Right atrium auricular region (tissue), 2 donors: ENCODE results near the gene MICAL3. TPM values are rescaled to one million over a fixed set of nuclear protein-coding genes. Genes with fewer than 3 reads are reported as not detected.
"Not testable (repeated sequence)": the region's sequence is repeated elsewhere in the genome, so short reads cannot be mapped to it uniquely, and the experiment has no call there.

Experiments
- DNase-seq: peaks from one replicate; pipeline ENCODE4 v3.0.0-alpha.2; 2019; ENCODE audit warnings: low spot score
- H3K27ac ChIP-seq, 2 donors: fragments of 200-600 bp; sonication (generic); 1 replicate in 1 of 2; 2 replicates in 1 of 2; pipeline ENCODE4 v1.5.1; 2016 to 2019
- H3K27me3 ChIP-seq, 2 donors: fragments of 200-600 bp; sonication (generic); one replicate each; pipeline versions ENCODE4 v1.5.1 to v1.6.0; 2017 to 2019
- H3K36me3 ChIP-seq: fragments of 200-600 bp; sonication (generic); one replicate; pipeline ENCODE4 v1.5.1; 2016
- H3K4me1 ChIP-seq, 2 donors: fragments of 200-600 bp; sonication (generic); one replicate each; pipeline versions ENCODE4 v1.5.1 to v1.6.0; 2017 to 2019
- H3K4me3 ChIP-seq, 2 donors: fragments of 200-600 bp; sonication (generic); 1 replicate in 1 of 2; 2 replicates in 1 of 2; pipeline ENCODE4 v1.5.1; 2017 to 2019; ENCODE audit warnings: mild to moderate bottlenecking in 1 of 2, moderate library complexity in 1 of 2
- H3K9me3 ChIP-seq, 2 donors: fragments of 200-600 bp; sonication (generic); one replicate each; pipeline ENCODE4 v1.5.1; 2019
- CTCF ChIP-seq, 2 donors: fragments of 200-600 bp; sonication (generic); IDR thresholded peaks; one replicate each; pipeline ENCODE4 v1.5.1; 2019; ENCODE audit warnings: antibody characterized with exemption in 2 of 2
- total RNA-seq, 2 donors: library from RNA; depleted of rRNA; stranded (reverse); fragments of >200 nt; gene quantifications; one replicate each; pipeline ENCODE4 v1.1.0, GENCODE V29; 2016

MICAL3 gene
- total RNA-seq, 2 donors from 2014 or later: 42.5 to 45.1 TPM

- Histone ChIP-seq H3K36me3 (no peaks in the 10 kb centered on the region), H3K4me1 (peaks cover 0 to 24% of the 10 kb centered on the region in 2 donors), H3K27me3 (no peaks in the 10 kb centered on the region), H3K27ac (peak overlapping the region; percentile 90), H3K4me3 (peak overlapping the region; percentile 82 to 95), H3K9me3 (no peaks in the 10 kb centered on the region)
- no peak for DNase-seq
- no peak for TF ChIP-seq CTCF (IDR thresholded peaks at IDR 0.05)
Observed at GRCh38 chr22:17999851-18000250, 24.5 kb downstream of the MICAL3 start.

DNA sequence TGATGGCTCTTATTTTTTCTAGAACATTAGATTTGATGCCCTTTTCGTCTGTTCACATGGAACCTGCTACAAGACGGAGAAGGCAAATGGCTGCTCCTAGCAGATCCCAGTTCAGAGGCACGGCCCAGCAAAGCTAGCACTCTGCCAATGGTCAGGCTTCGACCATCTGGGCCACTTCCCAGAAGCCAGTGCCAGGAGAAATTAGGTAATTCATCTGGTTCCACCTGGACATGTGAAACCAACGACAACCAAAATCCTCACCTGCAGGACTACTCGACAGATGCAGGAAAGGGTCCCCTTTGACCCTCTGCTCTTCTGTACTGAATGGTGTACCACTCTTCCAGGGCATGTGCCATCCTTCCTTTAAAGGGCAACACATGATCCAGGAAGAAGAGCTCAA is 25.4 kb downstream of the MICAL3 start:
- H3K4me3 ChIP-seq: no peak overlapping the region
- peaks cover 0 to 32% of the 10 kb centered on the region in 2 donors for H3K4me1 ChIP-seq
- H3K9me3 ChIP-seq: no peaks in the 10 kb centered on the region
- H3K27me3 ChIP-seq: no peaks in the 10 kb centered on the region
- no peak for DNase-seq
- no peaks in the 10 kb centered on the region for H3K36me3 ChIP-seq
- no peak overlapping the region for H3K27ac ChIP-seq
- TF ChIP-seq CTCF (IDR thresholded peaks at IDR 0.05): no peak

GRCh38 chr22:17997456-17997855 is 26.9 kb downstream of the MICAL3 start:
- Histone ChIP-seq H3K27me3 (no peaks in the 10 kb centered on the region), H3K27ac (no peak overlapping the region), H3K4me3 (no peak overlapping the region), H3K9me3 (no peaks in the 10 kb centered on the region), H3K36me3 (no peaks in the 10 kb centered on the region), H3K4me1 (peaks cover 0 to 41% of the 10 kb centered on the region in 2 donors)
- no peak for DNase-seq
- no peak for TF ChIP-seq CTCF (IDR thresholded peaks at IDR 0.05)

DNA sequence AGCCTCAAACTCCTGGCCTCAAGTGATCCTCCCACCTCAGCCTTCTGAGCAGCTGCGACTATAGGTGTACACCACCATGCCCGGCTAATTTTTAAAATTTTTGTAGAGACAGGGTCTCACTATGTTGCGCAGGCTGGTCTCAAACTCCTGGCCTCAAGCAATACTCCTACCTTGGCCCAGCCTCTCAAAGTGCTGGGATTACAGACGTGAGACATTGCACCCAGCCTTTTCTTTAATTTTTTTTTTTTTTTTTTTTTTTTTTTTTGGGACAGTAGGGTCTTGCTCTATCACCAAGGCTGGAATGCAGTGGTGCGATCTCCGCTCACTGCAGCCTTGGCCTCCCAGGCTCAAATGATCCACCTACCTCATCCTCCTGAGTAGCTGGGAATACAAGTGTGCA is 29.1 kb downstream of the MICAL3 start:
- H3K4me3 ChIP-seq, H3K27ac ChIP-seq, H3K36me3 ChIP-seq, H3K27me3 ChIP-seq, DNase-seq, H3K9me3 ChIP-seq: not testable (repeated sequence)
- peaks cover 0 to 57% of the 10 kb centered on the region in 2 donors for H3K4me1 ChIP-seq

DNA sequence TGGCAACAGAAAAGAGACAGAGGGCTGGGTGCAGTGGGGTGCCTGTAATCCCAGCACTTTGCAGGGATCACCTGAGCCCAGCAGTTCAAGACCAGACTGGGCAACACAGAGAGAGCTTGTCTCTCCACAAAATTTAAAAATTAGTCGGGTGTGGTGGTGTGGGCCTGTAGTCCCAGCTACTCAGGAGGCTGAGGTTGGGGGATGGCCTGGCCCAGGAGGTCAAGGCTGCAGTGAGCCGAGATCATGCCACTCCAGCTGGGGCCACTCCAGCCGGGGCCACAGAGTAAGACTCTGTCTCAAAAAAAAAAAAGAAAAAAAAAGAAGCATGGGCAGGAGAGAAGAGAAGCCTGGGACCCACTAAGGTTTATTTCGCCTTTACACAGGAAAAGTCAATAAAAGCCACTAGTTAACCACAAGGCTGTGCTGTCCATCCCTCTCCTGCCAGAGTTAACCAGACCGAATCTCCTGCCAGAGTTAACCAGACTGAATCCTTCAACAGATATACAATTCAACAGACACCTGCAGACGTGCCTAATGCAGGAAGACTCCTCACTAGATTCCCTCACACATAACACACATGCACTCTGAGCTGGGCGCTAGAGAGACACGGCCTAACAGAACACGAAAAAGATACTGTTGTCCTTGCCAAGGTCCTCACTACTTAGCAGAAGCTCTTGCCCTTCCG is 29.8 kb downstream of the MICAL3 start:
- DNase-seq: no peak
- Histone ChIP-seq H3K27ac (peak overlapping the region in 1 of 2 donors; percentile 11), H3K4me1 (peaks cover 0 to 56% of the 10 kb centered on the region in 2 donors), H3K27me3 (no peaks in the 10 kb centered on the region), H3K36me3 (no peaks in the 10 kb centered on the region), H3K9me3 (no peaks in the 10 kb centered on the region), H3K4me3 (no peak overlapping the region)
- TF ChIP-seq CTCF (IDR thresholded peaks at IDR 0.05): no peak

DNA sequence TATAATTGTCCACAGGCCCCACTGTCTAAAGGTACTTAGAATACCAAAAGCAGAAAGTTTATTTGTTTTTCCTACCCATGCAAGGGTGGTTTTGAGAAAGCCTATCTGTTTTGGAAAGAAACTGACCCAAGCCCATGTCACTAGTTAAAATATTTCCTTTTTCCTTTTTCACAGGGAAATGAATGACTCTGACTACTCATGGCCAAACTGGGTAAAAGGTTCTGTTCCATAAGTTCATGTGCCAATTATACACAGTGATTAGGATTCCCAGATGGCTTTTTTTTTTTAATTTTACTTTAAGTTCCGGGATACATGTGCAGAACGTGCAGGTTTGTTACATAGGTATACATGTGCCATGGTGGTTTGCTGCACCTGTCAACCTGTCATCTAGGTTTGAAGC is 31.4 kb downstream of the MICAL3 start:
- H3K4me3 ChIP-seq, H3K36me3 ChIP-seq, H3K27ac ChIP-seq, H3K9me3 ChIP-seq, DNase-seq, H3K27me3 ChIP-seq: not testable (repeated sequence)
- peaks cover 0 to 65% of the 10 kb centered on the region in 2 donors for H3K4me1 ChIP-seq

DNA sequence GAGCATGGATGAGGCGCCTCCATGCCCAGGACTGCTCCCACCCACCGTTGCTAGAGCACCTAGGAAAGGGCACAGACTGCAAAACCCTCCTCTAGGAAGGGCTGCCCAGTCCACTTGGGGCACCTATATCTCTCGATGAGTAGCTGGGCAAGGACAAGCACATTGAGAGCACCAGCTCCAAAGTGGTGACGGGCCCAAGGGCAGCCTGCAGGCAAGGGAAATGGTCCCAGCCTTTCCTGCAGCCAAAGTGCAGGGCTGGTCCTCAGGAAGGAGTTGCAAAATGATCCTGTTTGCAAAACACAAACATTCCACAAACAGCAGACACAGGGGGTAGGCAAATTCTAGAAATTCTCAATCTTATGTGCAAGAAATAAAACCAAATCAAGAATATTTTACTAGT is 32.4 kb downstream of the MICAL3 start:
- peak overlapping the region in 1 of 2 donors; percentile 36 for H3K27ac ChIP-seq
- not testable (repeated sequence) for H3K4me3 ChIP-seq, H3K9me3 ChIP-seq, H3K27me3 ChIP-seq, DNase-seq, H3K36me3 ChIP-seq
- peaks cover 0 to 63% of the 10 kb centered on the region in 2 donors for H3K4me1 ChIP-seq
